HCT116 (cell line): ENCODE results near the gene PUSL1. TPM values are rescaled to one million over a fixed set of nuclear protein-coding genes. Genes with fewer than 3 reads are reported as not detected.
A peak's percentile ranks its signal among the peaks of the same experiment; 100 is the strongest.

Experiments used
- ATAC-seq: fragments of 200-7000 bp; cut with Tn5 transposase; 2 replicates; pipeline ENCODE4 v1.9.1; 2020; ENCODE audit warnings: mild to moderate bottlenecking, moderate library complexity
- BruUV-seq: library from RNA; stranded (reverse); fragments of 400-500 nt; replicated peaks from 2 replicates; lab custom pipeline; 2021; lab: Mats Ljungman, UMichigan
- CTCF ChIA-PET: fragments of 300-600 bp; sonication (Branson Sonifier 250); formaldehyde crosslinking; loops from one replicate; lab custom pipeline; 2021; ENCODE audit warnings: antibody characterized with exemption; lab: Charles Lee
- POLR2A ChIA-PET: fragments of 300-600, 350-600 bp; sonication (Branson Sonifier 250); formaldehyde crosslinking; loops from one replicate; lab custom pipeline; 2021; ENCODE audit warnings: antibody characterized with exemption; lab: Charles Lee
- RAD21 ChIA-PET, 2 experiments: fragments of 300-600 bp; sonication (Branson Sonifier 250); formaldehyde crosslinking; loops; one replicate each; lab custom pipeline; 2023; ENCODE audit warnings: low total read pairs in 2 of 2; ENCODE audit not compliant: uncharacterized antibody in 2 of 2, unreplicated experiment in 2 of 2, low non-redundant PET in 1 of 2; lab: Charles Lee
- DNase-seq: peaks from one replicate; pipeline ENCODE4 v3.0.0-alpha.2; 2010; ENCODE audit warnings: low read depth, low spot score
- H2AFZ ChIP-seq: fragments of 200-600 bp; shearing (Covaris generic), sonication (generic); 2 replicates; pipeline ENCODE4 v1.6.1; 2017; ENCODE audit warnings: low read depth, mixed run types, mixed read lengths, antibody characterized with exemption, low read length; ENCODE audit not compliant: poor library complexity, severe bottlenecking
- H3K27ac ChIP-seq: 2 replicates; pipeline ENCODE4 v1.5.1; 2012; ENCODE audit warnings: low read depth, low read length
- H3K27me3 ChIP-seq: fragments of 200-600 bp; sonication (generic); 2 replicates; pipeline ENCODE4 v1.6.1; 2016; ENCODE audit warnings: mixed run types, low read length, mixed read lengths; ENCODE audit not compliant: insufficient read depth
- H3K36me3 ChIP-seq, 2 experiments: fragments of 200-500 bp in 1 of 2; fragments of 200-600 bp in 1 of 2; sonication (Bioruptor generic) in 1 of 2; sonication (generic) in 1 of 2; 2 replicates each; pipeline versions ENCODE4 v1.5.1 to v1.6.1; 2014 to 2016; ENCODE audit warnings: low read length in 2 of 2, inconsistent platforms in 1 of 2, mixed read lengths in 1 of 2, mixed run types in 1 of 2; ENCODE audit not compliant: insufficient read depth in 2 of 2, control insufficient read depth in 1 of 2
- H3K4me1 ChIP-seq, 2 experiments: fragments of 200-600 bp in 1 of 2; sonication (generic) in 1 of 2; 2 replicates each; pipeline versions ENCODE4 v1.5.1 to v1.6.1; 2012 to 2017; ENCODE audit warnings: low read length in 2 of 2, inconsistent platforms in 1 of 2, mild to moderate bottlenecking in 1 of 2, mixed read lengths in 1 of 2, mixed run types in 1 of 2, moderate library complexity in 1 of 2; ENCODE audit not compliant: insufficient read depth in 2 of 2, control insufficient read depth in 1 of 2
- H3K4me2 ChIP-seq: fragments of 200-600 bp; sonication (generic); 2 replicates; pipeline ENCODE4 v1.6.1; 2017; ENCODE audit warnings: mixed run types, low read length, mixed read lengths
- H3K4me3 ChIP-seq, 2 experiments: fragments of 200-600 bp in 1 of 2; sonication (generic) in 1 of 2; replicated peaks in 1 of 2; 2 replicates each; pipeline ENCODE4 v1.5.1; 2011 to 2016; ENCODE audit warnings: low read length in 2 of 2, control low read depth in 1 of 2, low read depth in 1 of 2, mild to moderate bottlenecking in 1 of 2, mixed read lengths in 1 of 2, mixed run types in 1 of 2
- H3K79me2 ChIP-seq: fragments of 200-600 bp; sonication (generic); 2 replicates; pipeline ENCODE4 v1.6.1; 2017; ENCODE audit warnings: mild to moderate bottlenecking, mixed run types, low read length, moderate library complexity, mixed read lengths; ENCODE audit not compliant: insufficient read depth
- H3K9ac ChIP-seq: fragments of 200-600 bp; sonication (generic); 2 replicates; pipeline ENCODE4 v1.6.1; 2016; ENCODE audit warnings: low read length, mixed read lengths
- H3K9me2 ChIP-seq: fragments of 200-600 bp; sonication (generic), shearing (Covaris generic); 2 replicates; pipeline ENCODE4 v1.6.1; 2017; ENCODE audit warnings: mixed run types, mild to moderate bottlenecking, moderate library complexity; ENCODE audit not compliant: insufficient read depth
- H3K9me3 ChIP-seq, 2 experiments: fragments of 200-500 bp in 1 of 2; fragments of 200-600 bp in 1 of 2; sonication (Bioruptor generic) in 1 of 2; sonication (generic) in 1 of 2; 2 replicates each; pipeline ENCODE4 v1.6.1; 2014 to 2017; ENCODE audit warnings: low read length in 2 of 2, mixed read lengths in 2 of 2, inconsistent platforms in 1 of 2, low read depth in 1 of 2, mild to moderate bottlenecking in 1 of 2, mixed run types in 1 of 2, moderate library complexity in 1 of 2; ENCODE audit not compliant: control insufficient read depth in 1 of 2, insufficient read depth in 1 of 2
- H4K20me1 ChIP-seq: fragments of 200-600 bp; sonication (generic), shearing (Covaris generic); 2 replicates; pipeline ENCODE4 v1.6.1; 2017; ENCODE audit warnings: mixed run types, mild to moderate bottlenecking, moderate library complexity; ENCODE audit not compliant: insufficient read depth
- CBX3 ChIP-seq: IDR thresholded peaks from 2 replicates; pipeline ENCODE4 v1.6.1; 2012; ENCODE audit warnings: low read depth
- CEBPB ChIP-seq: IDR thresholded peaks from 2 replicates; pipeline ENCODE4 v1.6.1; 2012; ENCODE audit warnings: low read depth
- EZH2 ChIP-seq: fragments of 200-600 bp; sonication (generic); IDR thresholded peaks from 2 replicates; pipeline ENCODE4 v1.6.1; 2017; ENCODE audit warnings: antibody characterized with exemption, mixed run types
- FOSL1 ChIP-seq: IDR thresholded peaks from 2 replicates; pipeline ENCODE4 v1.6.1; 2012; ENCODE audit warnings: low read depth
- POLR2A ChIP-seq: IDR thresholded peaks from 2 replicates; pipeline ENCODE4 v1.7.0; 2011; ENCODE audit warnings: borderline replicate concordance; ENCODE audit not compliant: insufficient read depth, insufficient read length; ENCODE audit errors: extremely low read depth
- POLR2AphosphoS5 ChIP-seq: IDR thresholded peaks from 2 replicates; pipeline ENCODE4 v1.6.1; 2011; ENCODE audit warnings: mild to moderate bottlenecking, low read depth, low read length, moderate library complexity
- RAD21 ChIP-seq: IDR thresholded peaks from 2 replicates; pipeline ENCODE4 v1.6.1; 2012; ENCODE audit warnings: low read depth, mild to moderate bottlenecking
- SIN3A ChIP-seq: IDR thresholded peaks from 2 replicates; pipeline ENCODE4 v1.6.1; 2012; ENCODE audit warnings: low read depth
- SRF ChIP-seq: IDR thresholded peaks from 2 replicates; pipeline ENCODE4 v1.6.1; 2012; ENCODE audit warnings: low read depth
- TCF7L2 ChIP-seq: IDR thresholded peaks from 2 replicates; pipeline ENCODE4 v1.7.0; 2011; ENCODE audit warnings: borderline replicate concordance, inconsistent platforms; ENCODE audit not compliant: insufficient read depth, insufficient read length; ENCODE audit errors: extremely low read depth
- YY1 ChIP-seq: IDR thresholded peaks from 2 replicates; pipeline ENCODE4 v1.6.1; 2011; ENCODE audit warnings: low read length, low read depth, moderate library complexity, mild to moderate bottlenecking; ENCODE audit not compliant: insufficient replicate concordance; ENCODE audit errors: extremely low read depth
- ZFX ChIP-seq: fragments of 450-650 bp; IDR thresholded peaks from 2 replicates; pipeline ENCODE4 v1.6.1; 2017
- ZNF274 ChIP-seq: fragments of 200-500 bp; sonication (Bioruptor generic); IDR thresholded peaks from 2 replicates; pipeline ENCODE4 v1.6.1; 2014; ENCODE audit warnings: mild to moderate bottlenecking, low read depth, low read length, inconsistent platforms
- intact Hi-C: fragments of 100-400 bp; cut with micrococcal nuclease; formaldehyde crosslinking; loops from 2 replicates; pipeline ENCODE4 v1.10.0; 2022
- total RNA-seq: library from RNA; stranded (reverse); gene quantifications from one replicate; pipeline ENCODE4 v1.2.1, GENCODE V29; 2021; ENCODE audit not compliant: unreplicated experiment
- TF ChIP-seq, protein P1 (sequence below), 3 experiments: fragments of 200-600 bp in 1 of 3; sonication (generic) in 1 of 3; IDR thresholded peaks in 2 of 3; conservative IDR thresholded peaks in 1 of 3; 2 replicates each; pipeline ENCODE4 v1.5.1; 2012 to 2017; ENCODE audit warnings: low read depth in 2 of 3, low read length in 2 of 3, antibody characterized with exemption in 1 of 3, borderline replicate concordance in 1 of 3, control low read depth in 1 of 3, mild to moderate bottlenecking in 1 of 3, mixed read lengths in 1 of 3, mixed run types in 1 of 3, moderate library complexity in 1 of 3; ENCODE audit not compliant: insufficient read depth in 1 of 3
- TF ChIP-seq, protein P2 (sequence below): IDR thresholded peaks from 2 replicates; pipeline ENCODE4 v1.6.1; 2011; ENCODE audit warnings: mild to moderate bottlenecking, low read length, moderate library complexity; ENCODE audit not compliant: insufficient replicate concordance; ENCODE audit errors: extremely low read depth

PUSL1 gene
- total RNA-seq, 1 experiment from 2014 or later, result 47.2 TPM

DNA sequence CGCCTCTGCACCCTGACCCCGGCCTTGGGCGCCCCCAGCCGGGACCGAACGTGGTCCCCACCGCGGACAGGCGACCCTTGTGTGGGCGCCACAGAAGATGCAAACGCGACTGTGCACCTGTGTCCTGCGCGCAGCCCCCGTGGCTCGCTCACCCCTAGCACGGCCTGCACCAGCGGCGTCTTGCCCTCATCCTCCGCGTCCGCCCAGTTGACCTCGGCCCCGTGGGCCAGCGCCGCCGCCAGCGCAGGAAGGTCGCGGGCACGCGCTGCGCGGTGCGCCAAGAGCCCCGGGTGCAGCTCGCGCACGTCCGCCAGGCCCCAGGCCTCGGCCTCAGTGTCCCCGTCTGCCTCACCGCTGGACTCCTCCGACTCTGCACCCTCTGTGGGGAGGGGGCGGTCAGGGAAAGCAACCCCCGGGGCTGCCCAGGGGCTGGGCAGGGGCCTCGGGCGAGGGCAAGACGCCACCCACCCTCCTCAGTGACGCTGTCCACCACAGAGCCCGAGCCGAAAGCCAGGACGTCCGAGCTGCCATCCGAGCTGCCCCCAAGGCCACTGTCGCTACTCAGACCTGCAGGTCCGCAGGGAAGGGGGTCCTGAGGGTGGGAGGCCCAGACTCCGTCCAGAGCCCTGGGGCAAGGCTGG lies 14.0 kb upstream of the PUSL1 start:
- intact Hi-C loops, result no loop called here
- ChIA-PET RAD21 (no interaction called here), POLR2A (interaction anchor here (0.6 kb wide), 1 partner anchor 220 kb away, joined by 3 read pairs; the partner anchor contains the start of gene RNF223)
- no peak overlapping the region for H3K4me3 ChIP-seq
- H3K36me3 ChIP-seq, result no peaks in the 10 kb centered on the region
- no TSS peak for BruUV-seq
- no peak overlapping the region; the same call in 1 of the 2 replicates for H3K4me2 ChIP-seq
- H3K4me1 ChIP-seq, result peaks cover 14 to 34% of the 10 kb centered on the region in 2 experiments
- no peak overlapping the region for H3K9ac ChIP-seq
- ATAC-seq, result no peak
- no peaks in the 10 kb centered on the region for H3K9me3 ChIP-seq
- peak overlapping the region; percentile 38; the same call in 1 of the 2 replicates for H3K27ac ChIP-seq
- no peaks in the 10 kb centered on the region for H4K20me1 ChIP-seq
- H2AFZ ChIP-seq, result no peak overlapping the region
- H3K9me2 ChIP-seq, result no peaks in the 10 kb centered on the region
- H3K79me2 ChIP-seq, result no peaks in the 10 kb centered on the region
- TF ChIP-seq EZH2 (no peak), YY1 (no peak), TCF7L2 (no peak), SRF (no peak), SIN3A (no peak), POLR2AphosphoS5 (no peak), RAD21 (no peak), POLR2A (no peak), ZNF274 (no peak), CBX3 (no peak), ZFX (no peak), CEBPB (no peak), FOSL1 (no peak)
- TF ChIP-seq, protein P1, sequence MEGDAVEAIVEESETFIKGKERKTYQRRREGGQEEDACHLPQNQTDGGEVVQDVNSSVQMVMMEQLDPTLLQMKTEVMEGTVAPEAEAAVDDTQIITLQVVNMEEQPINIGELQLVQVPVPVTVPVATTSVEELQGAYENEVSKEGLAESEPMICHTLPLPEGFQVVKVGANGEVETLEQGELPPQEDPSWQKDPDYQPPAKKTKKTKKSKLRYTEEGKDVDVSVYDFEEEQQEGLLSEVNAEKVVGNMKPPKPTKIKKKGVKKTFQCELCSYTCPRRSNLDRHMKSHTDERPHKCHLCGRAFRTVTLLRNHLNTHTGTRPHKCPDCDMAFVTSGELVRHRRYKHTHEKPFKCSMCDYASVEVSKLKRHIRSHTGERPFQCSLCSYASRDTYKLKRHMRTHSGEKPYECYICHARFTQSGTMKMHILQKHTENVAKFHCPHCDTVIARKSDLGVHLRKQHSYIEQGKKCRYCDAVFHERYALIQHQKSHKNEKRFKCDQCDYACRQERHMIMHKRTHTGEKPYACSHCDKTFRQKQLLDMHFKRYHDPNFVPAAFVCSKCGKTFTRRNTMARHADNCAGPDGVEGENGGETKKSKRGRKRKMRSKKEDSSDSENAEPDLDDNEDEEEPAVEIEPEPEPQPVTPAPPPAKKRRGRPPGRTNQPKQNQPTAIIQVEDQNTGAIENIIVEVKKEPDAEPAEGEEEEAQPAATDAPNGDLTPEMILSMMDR (IDR thresholded peaks at IDR 0.05 in 2 of 3, conservative IDR thresholded peaks at IDR 0.05 in 1 of 3; ENCODE audit: borderline replicate concordance in 1 of 3, insufficient read depth in 1 of 3, low read depth in 2 of 3, low read length in 2 of 3), result no peak
- TF ChIP-seq, protein P2, sequence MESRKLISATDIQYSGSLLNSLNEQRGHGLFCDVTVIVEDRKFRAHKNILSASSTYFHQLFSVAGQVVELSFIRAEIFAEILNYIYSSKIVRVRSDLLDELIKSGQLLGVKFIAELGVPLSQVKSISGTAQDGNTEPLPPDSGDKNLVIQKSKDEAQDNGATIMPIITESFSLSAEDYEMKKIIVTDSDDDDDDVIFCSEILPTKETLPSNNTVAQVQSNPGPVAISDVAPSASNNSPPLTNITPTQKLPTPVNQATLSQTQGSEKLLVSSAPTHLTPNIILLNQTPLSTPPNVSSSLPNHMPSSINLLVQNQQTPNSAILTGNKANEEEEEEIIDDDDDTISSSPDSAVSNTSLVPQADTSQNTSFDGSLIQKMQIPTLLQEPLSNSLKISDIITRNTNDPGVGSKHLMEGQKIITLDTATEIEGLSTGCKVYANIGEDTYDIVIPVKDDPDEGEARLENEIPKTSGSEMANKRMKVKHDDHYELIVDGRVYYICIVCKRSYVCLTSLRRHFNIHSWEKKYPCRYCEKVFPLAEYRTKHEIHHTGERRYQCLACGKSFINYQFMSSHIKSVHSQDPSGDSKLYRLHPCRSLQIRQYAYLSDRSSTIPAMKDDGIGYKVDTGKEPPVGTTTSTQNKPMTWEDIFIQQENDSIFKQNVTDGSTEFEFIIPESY, result no peak
- TF ChIP-seq, all 23 proteins: peak for 0
- DNase-seq, result no peak
- H3K27me3 ChIP-seq, result no peaks in the 10 kb centered on the region
- CTCF ChIA-PET, result no interaction called here
